LNCAP (cell line): ENCODE data around the gene CYB5D1.

Experiments used
- TF ChIP-seq, protein P1 (sequence below): fragments of 450-650 bp; IDR thresholded peaks from 2 replicates; pipeline ENCODE4 v1.5.1; 2017; ENCODE audit warnings: mild to moderate bottlenecking

Gene CYB5D1

DNA sequence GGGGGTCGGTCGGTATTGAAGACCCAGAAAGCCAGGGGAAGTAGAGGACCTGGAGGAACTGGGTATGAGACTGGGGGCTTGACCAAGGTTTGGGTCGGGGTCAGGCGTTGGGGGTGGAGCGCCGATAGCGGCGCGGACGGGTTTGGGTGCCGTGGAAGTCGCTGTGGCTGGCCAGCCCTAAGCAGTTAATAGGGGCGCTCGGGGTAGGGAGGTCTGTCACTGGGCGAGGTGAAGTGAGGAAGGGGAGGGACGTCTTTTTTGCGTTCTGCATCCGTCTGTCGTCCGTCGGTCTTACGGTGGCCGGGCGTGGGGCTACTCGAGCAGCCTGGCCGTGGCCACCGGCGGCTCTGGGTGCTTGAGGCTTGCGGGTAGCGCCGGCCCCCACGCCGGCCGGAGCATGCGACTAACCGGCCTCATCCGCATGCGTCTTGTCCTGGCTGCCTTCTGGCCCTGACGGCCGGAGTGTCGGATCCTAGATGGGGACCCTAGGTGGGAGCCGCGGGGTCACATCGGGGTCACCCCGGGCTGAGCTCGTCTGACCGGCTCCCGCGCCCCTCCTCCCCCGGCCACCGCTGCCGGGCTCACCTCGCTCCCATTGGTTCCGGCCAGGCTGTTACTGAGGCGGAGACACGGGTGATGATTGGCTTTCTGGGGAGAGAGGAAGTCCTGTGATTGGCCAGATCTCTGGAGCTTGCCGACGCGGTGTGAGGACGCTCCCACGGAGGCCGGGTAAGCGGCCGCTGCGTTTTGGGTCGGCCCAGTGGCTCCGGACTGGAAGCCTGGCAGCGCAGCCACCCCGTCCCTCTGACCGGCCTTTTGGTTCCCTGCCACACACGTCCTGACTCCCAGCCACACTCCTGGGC is 13.3 kb upstream of the CYB5D1 start:
- TF ChIP-seq, protein P1, sequence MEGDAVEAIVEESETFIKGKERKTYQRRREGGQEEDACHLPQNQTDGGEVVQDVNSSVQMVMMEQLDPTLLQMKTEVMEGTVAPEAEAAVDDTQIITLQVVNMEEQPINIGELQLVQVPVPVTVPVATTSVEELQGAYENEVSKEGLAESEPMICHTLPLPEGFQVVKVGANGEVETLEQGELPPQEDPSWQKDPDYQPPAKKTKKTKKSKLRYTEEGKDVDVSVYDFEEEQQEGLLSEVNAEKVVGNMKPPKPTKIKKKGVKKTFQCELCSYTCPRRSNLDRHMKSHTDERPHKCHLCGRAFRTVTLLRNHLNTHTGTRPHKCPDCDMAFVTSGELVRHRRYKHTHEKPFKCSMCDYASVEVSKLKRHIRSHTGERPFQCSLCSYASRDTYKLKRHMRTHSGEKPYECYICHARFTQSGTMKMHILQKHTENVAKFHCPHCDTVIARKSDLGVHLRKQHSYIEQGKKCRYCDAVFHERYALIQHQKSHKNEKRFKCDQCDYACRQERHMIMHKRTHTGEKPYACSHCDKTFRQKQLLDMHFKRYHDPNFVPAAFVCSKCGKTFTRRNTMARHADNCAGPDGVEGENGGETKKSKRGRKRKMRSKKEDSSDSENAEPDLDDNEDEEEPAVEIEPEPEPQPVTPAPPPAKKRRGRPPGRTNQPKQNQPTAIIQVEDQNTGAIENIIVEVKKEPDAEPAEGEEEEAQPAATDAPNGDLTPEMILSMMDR, result no peak

- TF ChIP-seq, protein P1, result no peak
Observed at GRCh38 chr17:7845359-7846062, 12.3 kb upstream of the CYB5D1 start.

- TF ChIP-seq, protein P1, result no peak
Observed at GRCh38 chr17:7846063-7846735, 11.6 kb upstream of the CYB5D1 start.

- TF ChIP-seq, protein P1, result no peak
Observed at GRCh38 chr17:7846765-7847661, 10.8 kb upstream of the CYB5D1 start.

GRCh38 chr17:7848131-7848579 is 9.6 kb upstream of the CYB5D1 start:
- TF ChIP-seq, protein P1, result no peak

DNA sequence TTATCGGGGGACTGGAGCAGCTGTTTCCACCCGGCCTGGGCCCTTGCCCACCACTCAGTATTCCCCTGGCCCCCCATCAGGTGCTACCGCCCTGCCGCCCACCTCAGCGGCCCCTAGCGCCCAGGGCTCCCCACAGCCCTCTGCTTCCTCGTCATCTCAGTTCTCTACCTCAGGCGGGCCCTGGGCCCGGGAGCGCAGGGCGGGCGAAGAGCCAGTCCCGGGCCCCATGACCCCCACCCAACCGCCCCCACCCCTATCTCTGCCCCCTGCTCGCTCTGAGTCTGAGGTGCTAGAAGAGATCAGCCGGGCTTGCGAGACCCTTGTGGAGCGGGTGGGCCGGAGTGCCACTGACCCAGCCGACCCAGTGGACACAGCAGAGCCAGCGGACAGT is 9.1 kb upstream of the CYB5D1 start:
- TF ChIP-seq, protein P1, result no peak
